SU-DHL-6 (cell line): Measurements from ENCODE around the gene SEMA3C.

Source experiments
- EZH2phosphoT487 ChIP-seq: fragments of 200-600 bp; sonication (generic), shearing (Covaris generic); conservative IDR thresholded peaks from 2 replicates; pipeline ENCODE4 v1.6.1; 2018; ENCODE audit warnings: mild to moderate bottlenecking, antibody characterized with exemption, low read length, moderate library complexity, mixed read lengths
- TF ChIP-seq, protein P1 (sequence below): fragments of 200-600 bp; sonication (generic); IDR thresholded peaks from one replicate; pipeline ENCODE4 v1.5.1; 2017; ENCODE audit warnings: antibody characterized with exemption, mild to moderate bottlenecking, low read length, moderate library complexity; ENCODE audit not compliant: insufficient read depth, poor library complexity, severe bottlenecking

DNA sequence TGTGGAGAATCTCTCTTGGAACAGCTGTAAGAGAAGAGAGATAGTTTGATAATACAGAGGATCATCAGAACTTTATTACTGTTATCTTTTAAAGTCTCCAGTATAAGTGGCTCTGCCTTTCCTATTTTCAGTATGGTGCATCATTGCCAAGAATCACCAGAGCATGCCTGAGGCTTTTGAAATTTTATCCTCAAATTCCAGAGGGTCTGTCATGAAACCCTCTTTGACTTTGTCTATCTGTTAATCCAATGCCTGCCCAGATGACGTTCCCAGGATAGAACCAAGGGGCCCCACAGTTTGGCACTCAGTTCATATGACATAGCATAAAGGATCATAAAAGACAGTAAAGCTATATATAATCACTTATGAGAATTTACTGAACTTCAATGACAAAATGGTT, 35.3 kb upstream of the SEMA3C start:
- TF ChIP-seq, protein P1, sequence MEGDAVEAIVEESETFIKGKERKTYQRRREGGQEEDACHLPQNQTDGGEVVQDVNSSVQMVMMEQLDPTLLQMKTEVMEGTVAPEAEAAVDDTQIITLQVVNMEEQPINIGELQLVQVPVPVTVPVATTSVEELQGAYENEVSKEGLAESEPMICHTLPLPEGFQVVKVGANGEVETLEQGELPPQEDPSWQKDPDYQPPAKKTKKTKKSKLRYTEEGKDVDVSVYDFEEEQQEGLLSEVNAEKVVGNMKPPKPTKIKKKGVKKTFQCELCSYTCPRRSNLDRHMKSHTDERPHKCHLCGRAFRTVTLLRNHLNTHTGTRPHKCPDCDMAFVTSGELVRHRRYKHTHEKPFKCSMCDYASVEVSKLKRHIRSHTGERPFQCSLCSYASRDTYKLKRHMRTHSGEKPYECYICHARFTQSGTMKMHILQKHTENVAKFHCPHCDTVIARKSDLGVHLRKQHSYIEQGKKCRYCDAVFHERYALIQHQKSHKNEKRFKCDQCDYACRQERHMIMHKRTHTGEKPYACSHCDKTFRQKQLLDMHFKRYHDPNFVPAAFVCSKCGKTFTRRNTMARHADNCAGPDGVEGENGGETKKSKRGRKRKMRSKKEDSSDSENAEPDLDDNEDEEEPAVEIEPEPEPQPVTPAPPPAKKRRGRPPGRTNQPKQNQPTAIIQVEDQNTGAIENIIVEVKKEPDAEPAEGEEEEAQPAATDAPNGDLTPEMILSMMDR: no peak
- TF ChIP-seq EZH2phosphoT487: no peak
